ENCODE measurements around the gene CPED1.

GRCh38 chr7:120942861-120943260 is 45.6 kb upstream of the CPED1 start:
- no peak for TF ChIP-seq CTCF (IDR thresholded peaks at IDR 0.05)
- no peak for TF ChIP-seq POLR2A (IDR thresholded peaks at IDR 0.05)
